Activated CD8-positive, alpha-beta memory T cell treated with anti-CD3 and anti-CD28 coated beads for 36 hours (primary cell): Measurements from ENCODE around the gene ASIC1. TPM values are rescaled to one million over a fixed set of nuclear protein-coding genes. Genes with fewer than 3 reads are reported as not detected.

Experiments used
- CTCF ChIA-PET: fragments of 350-600 bp; sonication (Branson Sonifier 250); formaldehyde crosslinking; loops from one replicate; lab custom pipeline; 2021; ENCODE audit warnings: antibody characterized with exemption; lab: Charles Lee
- POLR2A ChIA-PET: fragments of 350-600 bp; sonication (Branson Sonifier 250); formaldehyde crosslinking; loops from one replicate; lab custom pipeline; 2021; ENCODE audit warnings: antibody characterized with exemption; lab: Charles Lee
- total RNA-seq, 2 experiments: library from RNA; stranded (reverse); gene quantifications; one replicate each; pipeline ENCODE4 v1.2.3, GENCODE V29; 2021

Gene ASIC1
- total RNA-seq, 2 experiments from 2014 or later = 11.1 to 13.3 TPM

DNA sequence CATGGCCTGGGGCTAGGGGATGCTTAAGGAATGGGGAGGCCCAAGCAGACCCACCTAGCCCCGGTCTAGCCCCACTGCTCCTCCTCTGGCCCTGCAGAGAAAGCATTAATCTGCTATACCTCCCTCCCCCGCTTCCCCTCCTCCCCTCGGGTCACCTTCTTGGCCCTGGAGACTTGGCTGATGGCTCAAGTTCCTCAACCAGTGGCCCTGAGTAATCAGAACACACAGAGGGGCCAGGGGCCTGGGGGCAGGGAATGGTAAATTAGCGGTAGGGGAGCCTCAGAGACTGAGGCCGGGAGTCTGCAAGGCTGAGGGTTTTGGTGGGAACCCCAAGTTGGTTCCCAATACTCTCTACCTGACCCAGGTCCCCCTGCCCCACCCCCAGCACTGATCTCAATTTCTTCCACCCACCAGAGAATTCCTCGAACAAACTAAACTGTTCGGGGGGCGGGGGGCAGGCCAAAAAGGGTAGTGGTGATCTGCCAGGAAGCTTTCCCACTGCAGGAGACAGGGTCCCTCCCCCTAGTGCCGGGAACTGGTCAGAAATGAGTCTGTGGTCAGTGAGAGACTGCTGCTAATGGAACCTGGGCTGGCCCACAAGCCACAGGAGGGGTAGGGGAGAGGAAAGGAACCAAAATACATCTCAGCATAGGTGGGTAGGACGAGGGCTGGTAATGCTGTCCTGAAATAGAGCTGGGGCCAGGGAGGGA is 15.0 kb downstream of the ASIC1 start:
- ChIA-PET CTCF (interaction anchor here (0.9 to 3.3 kb wide), 4 partner anchors 10 to 106 kb away, joined by 3 to 33 read pairs (median 6); no protein-coding TSS in a partner anchor), POLR2A (no interaction called here)

DNA sequence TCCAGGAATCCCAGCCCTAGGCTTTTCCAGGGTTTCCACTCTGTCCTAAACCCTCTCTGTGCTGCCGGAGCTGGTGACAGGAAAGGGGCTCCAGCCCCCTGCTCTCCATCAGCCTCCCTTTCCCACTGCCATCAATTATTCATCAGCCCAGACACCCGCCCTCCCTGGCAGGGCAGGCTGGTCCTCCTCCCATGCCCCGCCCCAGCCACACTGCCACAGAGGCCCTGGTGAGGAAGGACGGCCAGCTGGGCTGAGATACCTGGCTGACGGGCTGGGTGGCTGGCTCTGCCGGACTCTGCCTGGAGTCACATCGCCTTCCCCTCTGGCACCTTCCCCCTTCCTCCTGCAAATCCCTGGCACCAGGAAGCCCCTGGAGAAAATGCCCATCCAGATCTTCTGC is 15.8 kb downstream of the ASIC1 start:
- CTCF ChIA-PET = interaction anchor here (1.0 to 1.8 kb wide), 2 partner anchors 35 to 106 kb away, joined by 3 to 6 read pairs; no protein-coding TSS in a partner anchor
- POLR2A ChIA-PET = no interaction called here

GRCh38 chr12:50073712-50074111 is 16.3 kb downstream of the ASIC1 start:
- CTCF ChIA-PET = interaction anchor here (0.5 to 1.9 kb wide), 8 partner anchors 9 to 242 kb away, joined by 3 to 6 read pairs (median 4); partner anchors contain the start of genes COX14 and GPD1
- POLR2A ChIA-PET = no interaction called here

DNA sequence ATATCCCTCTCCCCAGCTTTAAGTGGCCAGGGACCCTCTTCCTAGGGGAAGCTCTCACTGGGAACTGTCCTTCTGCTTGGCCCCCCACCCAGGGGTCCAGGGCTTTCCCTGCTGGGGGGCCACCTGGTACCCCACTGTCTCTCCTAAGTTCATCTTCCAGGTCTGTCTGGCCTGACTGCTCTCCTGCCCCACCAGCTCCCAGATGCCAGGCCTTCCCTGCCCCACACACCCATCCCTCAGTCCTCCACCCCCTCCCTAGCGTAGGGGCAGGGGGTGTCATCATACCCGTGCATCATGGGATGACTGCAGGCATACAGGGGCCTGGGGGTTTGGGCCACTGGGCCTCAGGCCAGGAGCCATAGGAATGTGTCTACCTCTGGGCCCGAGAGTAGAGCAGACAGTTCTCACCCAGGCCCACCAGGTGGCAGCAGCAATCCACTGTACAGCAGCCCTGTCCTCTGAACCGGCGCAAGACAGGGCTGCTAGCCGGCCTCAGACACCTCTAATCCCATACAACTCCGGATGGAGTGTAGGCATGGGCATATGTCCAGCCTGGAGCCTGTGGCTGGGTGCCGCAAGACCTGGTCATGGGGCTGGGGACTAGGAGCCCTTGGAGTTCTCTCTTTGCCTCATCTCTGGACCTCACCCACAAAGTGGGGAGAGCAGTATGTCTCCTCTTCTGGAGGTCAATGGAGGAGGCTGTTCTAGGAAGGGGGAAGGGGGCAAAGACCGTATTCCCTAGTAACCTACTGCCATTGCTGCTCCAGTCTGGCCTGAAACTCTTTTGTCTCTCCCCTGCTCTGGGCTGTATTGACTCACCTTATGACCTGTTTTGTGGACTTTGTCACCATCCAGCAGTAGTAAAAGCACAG is 17.8 kb downstream of the ASIC1 start:
- POLR2A ChIA-PET = no interaction called here
- CTCF ChIA-PET = interaction anchor here (0.5 to 1.9 kb wide), 14 partner anchors 8 to 177 kb away, joined by 3 to 9 read pairs (median 4); partner anchors contain the start of genes COX14, GPD1 and SMARCD1

GRCh38 chr12:50075808-50076170 is 18.4 kb downstream of the ASIC1 start:
- ChIA-PET CTCF (interaction anchor here (0.5 to 1.9 kb wide), 3 partner anchors 11 to 100 kb away, joined by 3 to 5 read pairs (median 4); no protein-coding TSS in a partner anchor), POLR2A (no interaction called here)

DNA sequence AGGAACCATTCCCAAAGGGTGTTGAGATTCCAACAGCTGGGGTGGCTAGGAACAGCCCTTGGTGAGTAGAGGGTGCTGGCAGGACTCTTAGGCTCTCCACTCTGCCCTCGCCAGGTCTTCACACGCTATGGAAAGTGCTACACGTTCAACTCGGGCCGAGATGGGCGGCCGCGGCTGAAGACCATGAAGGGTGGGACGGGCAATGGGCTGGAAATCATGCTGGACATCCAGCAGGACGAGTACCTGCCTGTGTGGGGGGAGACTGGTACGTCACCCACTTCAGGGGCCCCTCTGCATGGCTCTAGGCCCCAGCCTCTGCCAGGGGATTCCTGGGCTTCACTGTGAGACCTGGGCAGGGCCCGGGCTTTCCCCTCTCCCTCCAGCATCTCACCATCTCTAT is 19.7 kb downstream of the ASIC1 start:
- ChIA-PET CTCF (interaction anchor here (0.8 to 1.2 kb wide), 5 partner anchors 8 to 350 kb away, joined by 3 to 4 read pairs (median 3); partner anchors contain the start of genes CERS5 and SMARCD1), POLR2A (no interaction called here)

- POLR2A ChIA-PET = no interaction called here
- CTCF ChIA-PET = interaction anchor here (0.7 to 1.2 kb wide), 2 partner anchors 10 to 12 kb away, joined by 3 read pairs; no protein-coding TSS in a partner anchor
These were observed 20.9 kb downstream of the ASIC1 start for GRCh38 chr12:50078281-50078680.

DNA sequence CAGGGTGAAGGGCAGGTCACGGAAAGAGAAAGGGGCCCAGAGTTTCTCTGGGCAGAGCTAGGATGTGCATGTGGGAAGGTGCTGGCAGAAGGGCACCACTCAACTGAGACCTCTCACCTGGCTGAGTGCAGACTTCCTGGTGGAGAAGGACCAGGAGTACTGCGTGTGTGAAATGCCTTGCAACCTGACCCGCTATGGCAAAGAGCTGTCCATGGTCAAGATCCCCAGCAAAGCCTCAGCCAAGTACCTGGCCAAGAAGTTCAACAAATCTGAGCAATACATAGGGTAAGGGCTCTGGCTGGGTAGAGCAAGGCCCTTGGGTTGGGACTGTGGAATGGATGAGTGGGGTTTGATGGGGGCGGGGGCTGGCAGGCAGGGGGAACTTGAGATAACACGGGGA is 22.4 kb downstream of the ASIC1 start:
- ChIA-PET POLR2A (no interaction called here), CTCF (interaction anchor here (0.9 to 1.1 kb wide), 2 partner anchors 9 to 10 kb away, joined by 3 read pairs; no protein-coding TSS in a partner anchor)

DNA sequence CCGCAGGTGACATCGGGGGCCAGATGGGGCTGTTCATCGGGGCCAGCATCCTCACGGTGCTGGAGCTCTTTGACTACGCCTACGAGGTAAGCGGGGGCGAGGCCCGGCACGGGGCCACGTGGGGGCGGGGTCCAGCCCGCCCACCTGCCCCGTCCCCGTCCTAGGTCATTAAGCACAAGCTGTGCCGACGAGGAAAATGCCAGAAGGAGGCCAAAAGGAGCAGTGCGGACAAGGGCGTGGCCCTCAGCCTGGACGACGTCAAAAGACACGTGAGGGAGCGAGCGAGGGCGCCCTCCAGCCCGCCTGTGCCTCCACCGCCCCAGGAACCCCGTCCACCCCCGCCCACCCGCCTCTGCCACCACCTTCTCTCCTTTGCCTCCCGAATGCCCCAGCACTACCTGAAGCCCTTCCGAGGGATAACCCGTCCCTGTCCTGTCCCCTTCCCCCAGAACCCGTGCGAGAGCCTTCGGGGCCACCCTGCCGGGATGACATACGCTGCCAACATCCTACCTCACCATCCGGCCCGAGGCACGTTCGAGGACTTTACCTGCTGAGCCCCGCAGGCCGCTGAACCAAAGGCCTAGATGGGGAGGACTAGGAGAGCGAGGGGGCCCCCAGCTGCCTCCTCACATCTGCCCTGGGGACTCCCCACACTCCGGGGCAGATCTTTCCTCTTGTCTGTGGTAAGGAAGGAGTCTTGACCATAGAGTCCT is 23.9 kb downstream of the ASIC1 start:
- ChIA-PET POLR2A (no interaction called here), CTCF (interaction anchor here (1.1 to 1.5 kb wide), 2 partner anchors 9 to 11 kb away, joined by 3 to 4 read pairs; no protein-coding TSS in a partner anchor)

DNA sequence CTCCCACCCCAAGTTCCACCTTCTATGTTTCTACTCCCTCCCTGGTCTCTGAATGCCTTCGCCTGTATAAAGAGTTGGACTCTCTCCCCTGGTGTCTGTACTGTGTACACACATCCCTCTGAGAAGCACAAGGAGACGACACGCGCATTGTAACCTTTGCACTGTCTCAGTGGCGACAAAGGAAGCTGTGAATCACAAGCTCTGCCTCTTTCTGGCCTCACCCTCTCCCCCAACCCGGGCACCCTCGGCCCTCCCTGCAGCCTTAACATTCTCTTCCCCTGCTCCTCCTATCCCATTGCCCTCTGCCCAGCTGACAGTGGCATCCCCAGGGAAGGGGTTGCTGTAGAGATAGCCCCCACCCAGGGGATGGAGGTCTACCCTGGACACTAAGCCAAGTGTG is 25.2 kb downstream of the ASIC1 start:
- POLR2A ChIA-PET = no interaction called here

GRCh38 chr12:50083301-50083700 is 25.9 kb downstream of the ASIC1 start:
- ChIA-PET CTCF (interaction anchor here (0.8 to 3.0 kb wide), 5 partner anchors 9 to 116 kb away, joined by 3 to 11 read pairs (median 3); no protein-coding TSS in a partner anchor), POLR2A (no interaction called here)

More for the DNA sequence above, 25.2 kb downstream of the ASIC1 start:
- CTCF ChIA-PET = interaction anchor here (0.8 to 3.0 kb wide), 4 partner anchors 8 to 115 kb away, joined by 3 to 11 read pairs (median 4); no protein-coding TSS in a partner anchor

GRCh38 chr12:50084409-50084774 is 27.0 kb downstream of the ASIC1 start:
- POLR2A ChIA-PET = interaction anchor here (0.5 to 1.7 kb wide), 11 partner anchors 14 to 766 kb away, joined by 3 to 8 read pairs (median 3); partner anchors contain the start of genes BCDIN3D, CERS5, COX14 and PRPF40B
- CTCF ChIA-PET = interaction anchor here (0.9 to 3.0 kb wide), 9 partner anchors 8 to 199 kb away, joined by 3 to 12 read pairs (median 3); partner anchors contain the start of genes CERS5, COX14, LIMA1 and RACGAP1

DNA sequence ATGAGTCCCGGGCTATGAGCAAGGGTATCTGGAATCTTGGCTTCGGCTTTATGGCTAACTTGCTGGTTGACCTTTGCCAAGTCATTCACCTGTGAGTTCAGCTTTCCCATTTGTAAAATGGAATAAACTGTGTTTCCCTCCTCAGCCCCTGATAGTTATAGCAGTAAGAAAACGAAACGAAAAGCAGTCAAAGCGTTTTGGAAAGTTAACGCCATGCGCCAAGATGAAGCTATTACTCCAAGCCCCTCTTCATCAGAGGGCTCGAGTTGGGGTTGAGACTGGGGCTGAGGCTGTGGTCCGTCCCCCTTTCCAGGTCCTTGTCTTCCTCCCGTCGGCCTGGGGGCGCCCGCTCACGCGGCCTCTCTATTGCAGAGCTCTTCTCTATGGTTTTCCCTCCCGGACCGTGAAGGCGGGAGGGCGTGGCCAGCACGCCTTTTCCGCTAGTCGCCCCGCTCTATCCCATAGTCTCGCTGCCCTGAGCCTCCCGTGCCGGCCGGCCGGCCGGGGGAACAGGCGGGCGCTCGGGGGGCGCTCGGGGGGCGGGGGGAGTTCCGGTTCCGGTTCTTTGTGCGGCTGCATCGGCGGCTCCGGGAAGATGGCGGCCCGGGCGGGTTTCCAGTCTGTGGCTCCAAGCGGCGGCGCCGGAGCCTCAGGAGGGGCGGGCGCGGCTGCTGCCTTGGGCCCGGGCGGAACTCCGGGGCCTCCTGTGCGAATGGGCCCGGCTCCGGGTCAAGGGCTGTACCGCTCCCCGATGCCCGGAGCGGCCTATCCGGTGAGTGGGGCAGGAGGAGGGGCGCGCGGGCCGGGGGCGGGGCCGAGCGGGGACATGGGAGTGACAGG is 27.6 kb downstream of the ASIC1 start, which contains the start of gene SMARCD1:
SMARCD1 (plus strand) TSS at position 568 of the 840 bp plus-strand sequence; CDS start at position 596, 28 bp downstream.
- ChIA-PET CTCF (interaction anchor here (0.6 to 3.0 kb wide), 12 partner anchors 8 to 199 kb away, joined by 3 to 12 read pairs (median 4); partner anchors contain the start of genes CERS5, COX14, LIMA1 and RACGAP1), POLR2A (interaction anchor here (0.5 to 1.7 kb wide), 12 partner anchors 15 to 767 kb away, joined by 3 to 8 read pairs (median 3); partner anchors contain the start of genes BCDIN3D, CERS5, COX14 and PRPF40B)

- ChIA-PET POLR2A (interaction anchor here (0.8 to 1.7 kb wide), 4 partner anchors 15 to 136 kb away, joined by 3 to 8 read pairs (median 4); partner anchors contain the start of gene CERS5), CTCF (interaction anchor here (0.6 to 1.7 kb wide), 10 partner anchors 10 to 198 kb away, joined by 3 to 12 read pairs (median 4); partner anchors contain the start of genes CERS5, COX14, LIMA1 and RACGAP1)
These were observed 28.2 kb downstream of the ASIC1 start for GRCh38 chr12:50085615-50086072.

GRCh38 chr12:50086148-50086547 is 28.8 kb downstream of the ASIC1 start:
- ChIA-PET POLR2A (no interaction called here), CTCF (interaction anchor here (0.7 to 3.8 kb wide), 3 partner anchors 10 to 119 kb away, joined by 3 to 9 read pairs (median 4); no protein-coding TSS in a partner anchor)

GRCh38 chr12:50087151-50087550 is 29.8 kb downstream of the ASIC1 start:
- ChIA-PET POLR2A (no interaction called here), CTCF (interaction anchor here (0.6 to 5.8 kb wide), 6 partner anchors 24 to 165 kb away, joined by 3 to 38 read pairs (median 4); partner anchors contain the start of genes CERS5 and COX14)
